DMS79 treated with DMSO at 0.1 percent for 48 hours (cell line): Measurements from ENCODE around the gene ARSI.

Source experiments
- DNase-seq: peaks from one replicate; lab custom pipeline; 2025; lab: John Stamatoyannopoulos, UW

The ARSI gene

DNA sequence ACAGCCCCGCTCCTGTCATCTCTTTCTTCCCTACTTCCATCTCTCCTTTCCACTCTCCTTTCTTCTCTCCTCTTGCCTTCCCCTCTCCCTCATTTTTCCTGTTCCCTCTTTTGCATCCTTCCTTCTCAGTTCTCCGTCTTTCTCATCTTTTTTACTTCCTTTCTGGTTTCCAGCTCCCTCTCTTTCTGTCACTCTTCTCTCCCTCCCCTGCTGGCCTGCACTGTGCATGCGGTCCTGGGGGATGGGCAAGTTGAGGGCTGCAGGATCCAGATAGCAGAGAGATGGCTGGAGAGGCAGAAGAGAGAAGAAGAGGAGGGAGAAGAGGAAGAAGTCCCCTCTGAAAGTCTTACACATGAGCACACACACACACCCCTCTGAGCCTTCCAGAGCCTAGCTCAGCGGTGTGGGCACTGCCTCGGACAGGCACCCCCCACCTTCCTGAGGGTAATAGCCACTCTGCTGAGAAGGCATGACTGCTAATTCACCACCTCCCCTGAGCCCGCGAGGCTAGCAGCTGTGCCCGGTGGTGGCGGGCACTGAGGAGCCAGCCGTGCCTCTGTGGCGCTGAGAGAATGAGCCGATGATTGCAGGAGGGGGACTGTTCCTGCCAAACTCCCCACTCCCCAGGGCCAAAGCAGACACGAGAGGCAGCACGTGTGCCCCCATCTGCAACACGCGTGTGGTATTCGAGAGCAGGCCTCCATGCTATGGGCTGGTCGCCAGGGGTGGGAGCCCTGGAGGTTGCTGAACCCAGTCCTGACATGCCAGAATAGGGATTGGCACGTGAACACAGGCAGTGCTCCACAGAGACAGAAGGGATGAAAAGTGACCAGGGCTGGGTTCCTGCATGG is 9.4 kb downstream of the ARSI start:
- DNase-seq = no peak

DNA sequence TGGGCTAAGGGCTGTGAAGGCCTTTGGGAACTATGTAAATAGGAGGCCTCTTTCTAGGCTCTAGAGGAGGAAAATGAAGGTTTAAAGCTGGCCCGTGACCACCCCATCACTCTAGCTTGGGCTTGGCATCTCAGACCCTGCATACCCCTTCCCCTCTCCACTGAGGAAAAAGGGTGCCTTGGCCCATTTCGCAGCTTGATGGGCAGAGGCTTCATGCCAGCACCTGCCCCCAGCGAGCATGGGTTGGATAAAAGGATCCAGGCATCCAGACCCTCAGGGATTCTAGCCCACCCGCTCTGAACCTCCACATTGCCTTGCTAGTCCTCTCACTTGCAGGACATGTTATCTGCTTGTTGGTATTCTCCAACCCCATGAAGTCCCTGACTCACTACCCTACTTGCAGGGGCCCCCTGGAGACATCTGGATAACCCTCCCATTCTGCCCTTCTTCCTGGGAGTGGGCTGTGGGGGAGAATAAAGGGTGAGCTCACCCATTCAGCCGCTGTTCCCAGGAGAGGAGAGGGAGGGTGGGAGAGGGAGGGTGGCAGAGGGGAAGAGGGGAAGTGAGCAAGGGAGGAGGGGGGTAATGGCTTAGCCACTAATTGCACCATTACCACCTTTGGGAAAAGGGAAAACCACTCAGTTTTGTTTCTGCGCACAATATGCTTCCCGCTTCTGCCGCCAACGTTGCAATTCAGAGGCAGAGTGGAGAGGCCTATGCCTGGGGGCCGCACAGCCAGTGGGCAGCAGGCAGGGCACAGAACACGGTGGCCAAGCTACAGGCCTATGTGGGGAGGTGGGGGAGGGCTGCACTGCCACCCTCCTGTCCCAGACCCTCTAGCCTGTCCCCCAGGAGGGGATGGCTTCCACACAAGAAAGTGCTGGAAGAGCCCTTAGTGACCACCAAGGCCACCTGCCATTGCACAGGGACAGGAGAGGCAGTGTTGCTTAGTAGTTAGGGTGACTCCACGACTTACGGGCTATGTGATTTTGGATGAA is 11.0 kb downstream of the ARSI start:
- DNase-seq = no peak

DNA sequence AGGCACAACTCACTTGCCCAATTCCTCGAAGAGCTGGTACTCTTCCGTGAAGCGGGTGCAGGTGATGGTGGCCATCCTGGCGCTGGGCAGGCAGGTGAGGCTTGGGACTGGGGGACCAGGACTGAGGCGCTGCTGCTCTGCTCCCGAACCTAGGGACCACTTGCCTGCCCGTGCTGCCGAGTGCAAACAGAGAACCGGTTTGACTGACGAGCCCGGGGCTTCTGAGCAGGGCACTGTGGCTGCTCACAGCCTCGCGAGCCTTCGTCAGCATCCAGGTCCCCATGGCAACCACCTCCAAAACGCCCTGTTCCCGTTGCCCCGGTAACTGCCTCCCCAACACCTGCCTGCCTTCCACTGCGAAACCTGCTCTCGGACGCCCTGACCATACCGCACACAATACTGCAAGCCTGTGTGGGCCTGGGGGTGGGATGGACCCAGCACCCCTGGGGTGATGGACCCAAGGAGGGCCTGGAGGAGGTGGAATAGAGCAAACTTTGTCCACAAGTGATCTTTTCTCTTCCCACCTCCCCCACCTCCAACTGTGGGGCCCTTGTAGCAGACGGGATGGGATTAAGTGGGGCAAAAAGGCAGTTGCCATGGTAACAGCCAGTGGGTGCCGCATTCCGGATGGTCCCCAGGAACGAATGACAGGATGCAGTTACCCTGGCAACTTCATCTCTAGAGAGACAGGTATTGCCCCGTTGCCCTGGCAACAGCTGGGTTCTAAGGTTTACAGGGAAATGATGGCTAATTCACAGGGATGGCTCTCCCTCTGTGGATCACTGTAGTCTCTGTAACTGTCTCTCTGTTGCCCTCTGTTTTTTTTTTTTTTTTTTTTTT is 12.9 kb downstream of the ARSI start, which contains the start of gene CAMK2A:
TSS of gene CAMK2A (minus strand) at position 223 of the 840 bp plus-strand sequence. CDS start at position 75, 148 bp downstream.
- peak; percentile 3 for DNase-seq

DNA sequence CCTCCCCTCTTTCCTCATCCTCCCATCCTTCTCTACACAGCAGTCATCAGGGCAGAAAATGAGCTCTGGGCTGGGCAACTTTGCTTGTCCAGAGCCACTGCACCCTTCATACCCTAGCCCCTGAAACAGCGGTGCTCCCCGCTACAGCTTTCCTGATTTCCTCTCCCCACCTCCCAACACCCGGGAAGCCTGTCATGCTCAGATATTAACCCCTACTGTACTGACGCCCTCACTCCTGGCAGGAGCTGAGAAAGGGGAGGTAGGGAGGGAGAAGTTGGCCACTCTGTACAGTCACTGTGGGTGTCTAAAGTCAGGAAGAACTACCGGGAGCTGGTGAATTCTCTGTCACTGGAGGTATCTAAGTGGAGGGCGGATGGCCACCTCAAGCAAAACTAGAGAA is 13.9 kb downstream of the ARSI start:
- no peak for DNase-seq

DNA sequence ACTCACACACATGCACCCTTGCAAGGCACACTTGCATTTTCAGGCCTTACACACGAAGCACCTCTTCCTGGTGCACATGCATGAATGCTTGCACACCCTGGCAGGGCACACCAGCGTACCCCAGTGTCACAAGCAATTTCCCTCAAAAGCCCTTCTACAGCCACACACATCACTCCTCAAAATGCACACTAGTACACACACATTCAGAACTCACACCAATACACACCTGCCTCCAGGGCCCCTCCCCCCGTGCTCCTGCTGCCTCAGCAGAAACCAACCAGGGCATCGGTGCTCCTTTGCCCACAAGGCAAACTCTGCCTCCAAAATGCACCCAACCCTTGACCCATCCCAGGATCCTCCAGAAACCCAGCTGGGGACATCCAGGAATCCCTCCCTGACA is 14.3 kb downstream of the ARSI start:
- DNase-seq = no peak

DNA sequence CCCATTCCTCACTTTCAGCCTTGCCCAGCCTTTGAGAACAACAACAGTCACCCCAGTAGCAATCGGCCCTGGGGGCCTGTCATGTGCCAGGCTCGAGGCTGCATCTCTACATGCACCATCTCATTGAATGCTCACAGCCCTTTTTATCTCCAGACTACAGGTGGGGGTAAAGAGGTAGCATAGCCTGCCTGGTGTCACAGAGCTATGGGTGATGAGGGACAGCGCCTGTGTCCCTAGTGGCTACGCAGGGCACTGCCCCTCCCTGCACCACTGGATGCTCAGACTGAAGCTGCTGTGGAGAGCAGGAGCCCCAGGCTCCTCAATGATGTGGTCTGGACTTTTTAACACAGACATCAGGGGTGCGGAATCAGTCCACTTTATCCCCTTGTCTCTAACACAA is 15.9 kb downstream of the ARSI start:
- no peak for DNase-seq

DNA sequence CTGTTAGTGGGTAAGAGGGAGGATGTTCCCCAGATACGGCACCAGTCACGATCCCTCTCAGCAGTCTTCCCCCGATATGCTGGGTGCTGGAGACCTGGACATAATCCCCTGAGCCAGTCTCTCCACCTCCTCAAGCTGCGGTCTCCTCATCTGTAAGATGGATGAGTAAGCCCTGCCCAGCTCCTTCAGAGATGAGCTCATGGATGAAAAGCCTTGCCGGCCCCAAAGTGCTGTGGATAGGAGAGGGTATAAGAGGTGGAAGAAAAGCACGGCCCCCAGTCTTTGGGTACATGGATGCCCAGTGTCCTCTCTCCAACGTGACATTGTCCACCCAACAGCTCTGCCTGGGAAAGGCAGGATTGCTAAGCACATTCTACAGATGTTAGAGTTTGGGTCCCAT is 17.6 kb downstream of the ARSI start:
- DNase-seq = no peak

DNA sequence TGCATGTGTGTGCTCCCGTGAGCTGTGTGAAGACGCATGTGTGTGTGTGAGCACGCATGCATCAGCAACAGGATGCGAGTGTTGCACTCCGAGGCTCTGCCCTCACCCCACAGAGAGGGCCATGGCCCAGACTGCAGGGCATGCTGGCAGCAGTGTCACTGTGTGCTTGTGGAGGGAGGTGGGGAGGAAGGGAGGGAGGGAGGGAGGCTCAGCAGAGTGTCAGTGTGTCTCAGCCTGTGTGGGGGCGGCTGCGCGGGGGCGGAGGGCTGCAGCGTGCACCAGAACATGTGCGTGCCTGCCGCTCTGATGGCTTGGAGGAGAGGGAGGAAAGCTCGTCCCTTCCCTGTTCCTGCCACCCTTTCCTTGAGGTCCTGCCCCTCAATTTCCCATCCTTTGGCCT is 18.4 kb downstream of the ARSI start:
- no peak for DNase-seq

DNA sequence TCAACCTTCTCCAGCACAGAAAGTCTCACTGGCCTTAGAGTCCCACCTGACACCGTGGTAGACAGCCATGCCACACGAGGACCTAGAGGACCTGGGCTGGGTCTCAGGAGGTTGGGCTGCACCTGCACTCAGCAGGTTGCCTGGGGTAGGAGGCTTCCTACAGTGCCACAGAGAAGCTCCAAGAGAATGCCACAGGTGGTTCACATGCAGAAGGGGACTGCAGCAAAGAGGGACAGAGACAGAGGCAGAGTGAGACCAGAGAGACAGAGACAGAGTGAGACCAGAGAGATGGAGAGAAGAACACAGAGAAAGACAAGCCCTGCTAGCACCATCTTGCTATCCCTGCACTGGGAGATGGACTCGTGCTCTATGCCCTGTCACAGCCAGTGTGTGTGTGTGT is 18.8 kb downstream of the ARSI start:
- DNase-seq = no peak

DNA sequence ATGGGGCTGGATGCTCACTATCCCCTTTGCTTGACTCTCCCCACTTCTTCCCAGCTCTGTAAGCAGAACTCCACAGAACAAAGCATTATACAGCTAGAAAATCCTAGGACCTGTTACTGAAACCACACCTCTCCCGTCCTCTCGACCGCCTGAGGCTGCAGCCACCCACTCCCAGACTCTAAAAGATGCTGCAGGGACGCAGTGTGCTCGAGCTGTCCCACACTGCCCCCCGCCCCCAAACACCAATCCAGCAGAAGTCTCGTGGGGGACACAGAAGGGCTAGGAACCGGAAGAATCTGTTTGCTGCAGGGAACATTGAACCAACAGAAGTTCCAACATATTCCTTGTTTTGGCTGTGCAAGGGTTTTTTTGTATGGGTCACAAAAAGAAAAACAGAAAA is 20.7 kb downstream of the ARSI start:
- DNase-seq = no peak

DNA sequence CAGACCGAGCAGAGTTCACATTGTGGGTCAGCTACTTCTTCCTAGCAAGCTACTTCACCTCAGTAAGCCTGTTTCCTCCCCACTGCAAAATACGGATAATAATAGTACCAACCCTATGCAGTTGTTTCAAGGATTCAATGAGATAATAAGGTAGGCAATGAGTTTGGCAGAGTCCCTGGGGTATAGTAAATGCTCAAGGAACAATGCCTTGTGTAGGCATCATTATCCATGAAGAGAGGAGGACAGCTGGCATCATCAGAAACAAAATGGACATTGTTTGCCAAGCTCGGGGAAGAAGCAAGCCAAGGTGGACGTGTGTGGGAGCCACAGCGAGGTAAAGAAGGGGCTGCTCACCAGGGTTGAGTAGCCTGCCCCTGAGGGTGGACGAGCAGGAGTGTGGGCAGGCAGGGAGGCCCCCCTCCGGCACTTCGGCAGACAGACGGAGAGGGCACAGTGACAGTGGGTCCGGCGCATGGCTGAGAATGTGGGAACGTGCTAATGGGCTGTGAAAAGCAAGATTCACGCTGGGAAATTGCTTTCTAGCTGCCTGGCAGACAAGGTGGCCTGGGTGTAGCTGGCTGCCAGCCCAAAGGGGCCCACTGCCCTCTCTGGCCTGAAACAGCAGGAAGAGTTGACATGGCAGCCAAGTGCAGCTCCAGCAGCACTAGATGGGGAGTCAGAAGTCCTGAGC is 23.2 kb downstream of the ARSI start:
- DNase-seq = no peak

DNA sequence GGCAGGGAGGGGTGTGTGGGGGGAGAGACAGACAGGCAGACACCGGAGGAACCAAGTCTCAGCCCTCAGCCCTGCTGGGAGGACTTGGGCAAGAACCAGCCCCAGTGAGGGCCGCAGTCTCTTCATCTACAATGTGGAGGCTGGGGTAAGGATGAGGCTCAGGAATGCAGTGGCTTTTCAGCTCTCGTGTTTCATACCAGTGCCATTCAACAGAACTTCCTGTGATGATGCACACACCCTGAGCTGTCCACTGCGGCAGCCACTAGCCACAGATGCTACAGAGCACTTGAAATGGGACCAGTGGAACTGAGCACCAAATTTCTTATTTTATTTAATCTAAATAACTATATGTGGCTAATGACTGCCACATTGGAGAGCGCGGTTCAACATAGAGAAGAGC is 23.8 kb downstream of the ARSI start:
- no peak for DNase-seq

DNA sequence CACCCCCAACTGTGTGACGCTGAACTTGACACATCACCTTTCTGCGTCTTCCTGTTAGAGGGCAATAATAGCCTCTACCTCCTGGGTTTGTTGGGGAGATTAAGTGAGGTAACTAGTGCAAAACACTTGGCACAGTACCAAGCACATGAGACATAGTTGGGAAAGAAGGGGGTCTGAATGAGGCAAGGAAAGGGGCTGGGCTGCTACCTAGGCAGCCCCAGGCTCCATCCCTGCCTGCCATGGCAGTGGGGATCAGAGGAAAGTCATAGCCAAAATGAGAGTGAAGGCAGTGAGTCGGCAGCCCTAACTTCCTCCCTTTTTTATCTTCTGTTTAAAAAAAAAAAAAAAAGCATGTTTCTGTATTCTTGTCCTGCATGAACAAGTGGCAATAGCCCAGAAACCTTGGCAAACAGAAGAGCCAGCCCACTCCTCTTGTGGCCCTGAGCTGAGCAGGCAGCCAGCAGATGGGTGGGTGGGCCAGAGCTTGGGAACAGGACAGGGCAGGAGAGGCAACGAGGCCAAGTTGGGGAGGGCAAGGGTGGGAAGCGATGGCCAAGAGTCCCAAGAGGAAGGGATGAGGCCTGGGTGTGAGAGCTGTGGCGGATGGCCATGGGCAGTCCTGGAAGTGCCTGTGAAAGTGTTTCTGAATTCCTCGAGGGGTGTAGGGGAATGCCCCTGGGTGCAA is 24.5 kb downstream of the ARSI start:
- no peak for DNase-seq

DNA sequence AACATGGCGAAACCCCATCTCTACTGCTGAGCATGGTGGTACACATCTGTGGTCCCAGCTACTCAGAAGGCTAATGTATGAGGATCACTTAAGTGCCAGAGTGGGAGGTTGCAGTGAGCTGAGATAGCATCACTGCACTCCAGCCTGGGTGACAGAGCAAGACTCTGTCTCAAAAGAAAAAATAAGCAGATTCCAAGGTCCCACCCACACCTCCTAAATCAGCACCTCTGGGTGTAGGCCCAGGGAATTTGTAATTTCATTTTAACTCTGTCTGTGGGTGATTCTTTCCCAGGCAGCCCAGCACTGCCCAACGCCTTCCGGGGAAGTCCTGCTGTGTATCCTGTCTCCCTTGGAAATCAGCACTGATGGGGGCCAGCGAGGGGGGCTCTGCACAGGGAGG is 25.7 kb downstream of the ARSI start:
- DNase-seq = no peak

DNA sequence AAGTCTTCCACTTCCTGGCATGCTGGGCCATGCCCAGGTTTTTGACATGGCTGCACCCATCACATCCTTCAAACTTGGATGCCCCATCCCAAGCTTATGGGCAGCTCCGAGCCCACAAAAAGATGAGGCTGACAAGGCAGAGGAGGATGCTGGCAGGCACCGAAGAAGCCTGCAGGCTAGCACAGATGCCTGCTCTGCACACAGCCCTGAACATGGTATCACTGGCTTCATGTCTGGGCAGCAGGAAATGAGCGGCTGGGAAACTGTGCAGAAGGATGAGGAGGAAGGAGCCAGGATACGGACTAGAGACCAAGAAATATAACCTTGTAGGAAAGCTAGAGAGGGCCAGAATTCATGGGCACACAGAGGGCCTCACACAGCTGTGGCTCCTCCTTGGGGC is 27.9 kb downstream of the ARSI start:
- no peak for DNase-seq

DNA sequence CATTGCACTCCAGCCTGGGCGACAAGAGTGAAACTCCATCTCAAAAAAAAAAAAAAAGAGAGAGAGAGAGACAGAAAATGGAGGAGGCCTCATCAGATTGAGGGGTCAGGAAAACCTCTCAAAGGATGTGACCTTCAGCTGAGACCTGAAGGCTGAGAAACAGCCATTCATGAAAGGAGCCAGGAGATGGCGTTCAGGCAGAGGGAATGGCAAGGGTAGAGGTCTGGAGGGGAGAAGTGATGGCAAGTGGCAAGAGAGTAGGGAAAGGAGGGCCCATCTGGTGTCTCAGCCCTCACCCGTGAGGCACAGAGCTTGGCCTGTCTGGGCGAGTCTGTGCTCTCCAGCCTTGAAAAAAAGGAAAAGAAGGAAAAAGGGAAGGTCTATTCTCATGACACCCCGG is 30.2 kb downstream of the ARSI start:
- no peak for DNase-seq

DNA sequence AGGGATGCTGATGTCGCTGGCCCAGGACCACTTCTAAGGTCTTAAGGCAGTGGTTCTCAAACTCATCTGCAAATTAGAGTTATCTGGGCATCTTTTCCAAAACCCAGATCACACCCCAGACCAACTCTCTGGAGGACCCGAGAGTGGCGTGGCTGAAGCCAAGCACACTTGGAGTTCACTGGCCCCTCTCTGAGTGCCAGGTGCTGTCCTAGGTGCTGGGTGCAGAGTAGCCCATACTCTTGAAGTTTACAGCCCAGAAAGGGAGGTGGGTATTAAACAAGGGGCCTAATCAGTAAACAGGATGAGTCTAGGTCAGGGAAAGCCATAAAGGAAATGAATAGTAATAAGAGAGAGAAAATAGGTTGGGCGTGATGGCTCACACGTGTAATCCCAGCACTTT is 30.8 kb downstream of the ARSI start:
- DNase-seq = no peak

DNA sequence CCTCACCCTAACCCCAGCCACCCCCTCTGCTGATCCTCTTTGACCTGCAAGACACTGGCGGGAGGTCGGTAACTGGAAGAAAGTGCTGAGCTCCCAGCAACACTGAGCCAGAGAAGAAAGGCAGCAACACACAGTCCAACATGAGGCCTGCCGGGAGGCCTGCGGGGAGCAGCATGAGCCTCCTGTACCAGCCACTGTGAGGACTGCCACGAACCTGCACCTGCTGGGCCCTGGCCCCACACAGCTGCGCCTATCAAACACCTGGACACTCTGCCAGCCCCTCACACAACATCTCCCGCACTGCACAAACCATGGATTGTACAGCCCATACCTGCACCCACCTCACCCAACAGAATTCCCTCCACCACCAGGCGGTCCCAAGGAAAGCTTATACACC is 31.4 kb downstream of the ARSI start:
- no peak for DNase-seq

DNA sequence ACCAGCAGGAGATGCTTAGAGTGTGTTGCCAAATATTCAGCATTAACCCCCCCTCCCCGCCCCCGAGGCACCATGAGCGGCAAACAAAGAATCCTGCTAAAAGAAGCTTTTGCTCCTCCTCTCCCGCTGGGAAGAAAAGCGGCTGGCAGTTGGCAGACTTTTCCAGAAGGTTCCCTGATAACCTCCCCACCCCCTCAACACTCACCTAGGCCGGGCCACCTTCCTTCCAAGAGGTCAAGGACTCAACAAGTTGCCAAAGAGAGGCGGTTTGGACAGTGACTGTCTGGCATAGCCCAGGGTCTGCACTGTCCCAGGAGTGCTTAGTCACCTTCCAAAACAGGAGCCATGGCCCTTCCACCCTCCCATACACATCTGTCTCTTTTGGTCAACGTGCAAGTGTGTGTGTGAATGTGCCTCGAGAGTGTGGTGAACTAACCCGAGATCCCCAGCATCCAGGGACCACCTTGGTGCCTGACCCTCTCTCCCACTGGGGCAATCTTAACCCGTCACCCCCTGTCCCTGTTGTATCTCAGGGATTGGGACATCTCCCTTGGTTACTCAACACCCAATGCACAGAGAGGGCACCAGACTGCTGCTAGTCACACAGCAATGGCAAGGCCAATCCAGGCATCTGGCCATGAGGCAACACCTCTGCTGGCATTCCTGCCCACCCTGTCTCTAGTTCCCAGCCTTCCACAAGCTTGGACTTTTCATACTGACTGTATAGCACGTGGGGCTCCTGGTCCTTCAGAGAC is 32.0 kb downstream of the ARSI start:
- no peak for DNase-seq

DNA sequence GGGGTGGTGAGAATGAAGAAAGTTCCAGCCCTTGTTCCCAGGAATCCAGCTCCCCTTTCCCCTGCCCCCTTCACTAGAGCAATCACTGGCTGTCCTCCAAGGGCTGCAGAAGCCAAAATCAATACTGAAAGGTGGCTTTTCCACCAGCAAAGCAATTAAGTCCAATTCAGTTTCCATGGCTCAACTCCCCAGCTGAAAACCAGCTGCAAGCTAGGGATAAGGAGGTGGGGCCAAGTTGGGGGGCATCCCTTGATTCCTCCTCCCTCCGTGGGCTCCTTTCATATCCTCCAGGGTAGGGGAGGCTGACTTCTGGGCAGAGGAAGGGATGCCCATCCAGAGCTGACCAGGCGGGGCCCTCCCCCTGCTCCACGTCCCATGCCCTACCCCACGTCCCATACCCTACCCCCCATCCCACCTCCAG is 35.8 kb downstream of the ARSI start:
- DNase-seq = peak; percentile 9
